Measurements from ENCODE around the gene JPH2.

Gene JPH2

DNA sequence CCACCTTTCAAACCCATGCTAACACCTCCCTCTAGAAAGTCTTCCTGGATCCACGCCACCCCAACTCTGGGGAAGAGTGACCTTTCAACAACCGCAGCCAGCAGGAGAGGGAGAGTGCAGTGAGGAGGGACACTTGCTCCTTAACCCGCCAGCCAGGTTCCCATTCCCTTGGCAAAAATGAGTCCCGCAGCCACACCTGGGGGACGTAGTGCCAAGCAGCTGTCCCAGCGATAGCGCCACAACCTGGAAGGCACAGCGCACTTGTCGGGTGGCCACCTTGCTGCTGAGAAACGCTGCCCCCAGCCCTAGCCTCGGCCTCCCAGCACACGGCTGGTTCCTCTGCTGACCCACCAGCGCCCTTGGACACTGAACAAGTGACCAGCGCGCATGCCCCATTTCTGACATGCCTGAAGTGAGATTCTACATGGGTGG, 119.3 kb downstream of the JPH2 start:
- Histone ChIP-seq H2AFZ (ENCODE audit: low read depth, low read length) (no peak overlapping the region), H3K4me2 (ENCODE audit: low read length) (no peak overlapping the region), H3K4me3 (ENCODE audit: low read length) (no peak overlapping the region), H3K27me3 (ENCODE audit: low read depth, low read length) (no peaks in the 10 kb centered on the region), H3K36me3 (replicated peaks; ENCODE audit: low read depth, low read length) (peaks cover 61% of the 10 kb centered on the region), H3K79me2 (ENCODE audit: low read length) (no peaks in the 10 kb centered on the region), H3K27ac (ENCODE audit: low read length) (no peak overlapping the region), H4K20me1 (ENCODE audit: insufficient read depth, low read length) (no peaks in the 10 kb centered on the region; the same call in 1 of the 2 replicates), H3K9ac (ENCODE audit: low read length) (no peak overlapping the region), H3K4me1 (ENCODE audit: low read length) (no peaks in the 10 kb centered on the region), H3K9me3 (ENCODE audit: insufficient read depth, low read length) (no peaks in the 10 kb centered on the region)
- TF ChIP-seq EZH2phosphoT487 (IDR thresholded peaks at IDR 0.05; ENCODE audit: low read depth), result no peak
- TF ChIP-seq, protein P1, sequence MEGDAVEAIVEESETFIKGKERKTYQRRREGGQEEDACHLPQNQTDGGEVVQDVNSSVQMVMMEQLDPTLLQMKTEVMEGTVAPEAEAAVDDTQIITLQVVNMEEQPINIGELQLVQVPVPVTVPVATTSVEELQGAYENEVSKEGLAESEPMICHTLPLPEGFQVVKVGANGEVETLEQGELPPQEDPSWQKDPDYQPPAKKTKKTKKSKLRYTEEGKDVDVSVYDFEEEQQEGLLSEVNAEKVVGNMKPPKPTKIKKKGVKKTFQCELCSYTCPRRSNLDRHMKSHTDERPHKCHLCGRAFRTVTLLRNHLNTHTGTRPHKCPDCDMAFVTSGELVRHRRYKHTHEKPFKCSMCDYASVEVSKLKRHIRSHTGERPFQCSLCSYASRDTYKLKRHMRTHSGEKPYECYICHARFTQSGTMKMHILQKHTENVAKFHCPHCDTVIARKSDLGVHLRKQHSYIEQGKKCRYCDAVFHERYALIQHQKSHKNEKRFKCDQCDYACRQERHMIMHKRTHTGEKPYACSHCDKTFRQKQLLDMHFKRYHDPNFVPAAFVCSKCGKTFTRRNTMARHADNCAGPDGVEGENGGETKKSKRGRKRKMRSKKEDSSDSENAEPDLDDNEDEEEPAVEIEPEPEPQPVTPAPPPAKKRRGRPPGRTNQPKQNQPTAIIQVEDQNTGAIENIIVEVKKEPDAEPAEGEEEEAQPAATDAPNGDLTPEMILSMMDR (IDR thresholded peaks at IDR 0.05; ENCODE audit: low read depth, low read length), result no peak

DNA sequence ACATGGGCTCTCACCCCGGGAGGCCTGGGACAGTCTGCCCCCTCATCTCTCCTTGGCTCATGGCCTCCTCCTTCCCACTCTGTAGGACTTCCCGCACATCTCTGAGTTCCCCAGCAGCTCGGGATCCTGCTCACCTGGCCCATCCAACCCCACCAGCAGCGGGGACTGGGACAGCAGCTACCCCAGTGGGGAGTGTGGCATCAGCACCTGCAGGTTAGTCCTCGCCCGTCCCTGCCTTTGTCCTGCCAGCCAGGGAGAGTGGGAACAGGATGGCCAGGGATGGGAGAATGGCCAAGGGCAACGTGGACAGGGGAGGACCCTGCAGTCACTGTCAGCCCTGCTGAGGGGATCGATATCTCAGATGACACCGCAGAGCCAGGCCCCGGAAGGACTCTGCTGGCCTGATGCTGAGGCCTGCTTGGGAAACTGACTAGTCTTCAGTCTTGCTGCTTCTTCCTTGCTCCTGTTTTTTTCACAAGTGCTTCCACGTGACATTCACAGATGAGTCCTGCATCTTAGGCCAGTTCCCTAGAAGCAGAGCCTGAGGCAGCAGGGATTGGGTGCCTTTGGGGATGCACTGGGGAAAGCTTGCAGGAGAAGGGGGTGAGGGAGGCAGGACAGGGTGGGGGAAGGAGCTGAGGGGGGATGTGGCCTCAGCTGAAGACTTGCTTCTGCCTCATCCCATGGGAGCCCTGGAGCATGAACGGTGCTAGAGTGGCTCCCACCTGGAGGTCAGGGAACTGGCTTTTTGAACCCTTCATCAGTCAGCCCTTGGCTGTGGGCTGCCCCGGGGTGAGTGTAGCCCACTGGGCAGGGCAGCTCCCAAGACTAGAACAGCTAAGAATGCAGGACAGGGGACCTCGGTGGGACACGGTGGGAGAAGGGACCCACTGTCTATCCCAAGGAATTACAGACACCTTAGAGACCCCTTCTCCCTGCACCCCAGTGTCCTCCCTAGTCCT, 120.1 kb downstream of the JPH2 start:
- H4K20me1 ChIP-seq (ENCODE audit: insufficient read depth, low read length), result no peaks in the 10 kb centered on the region; the same call in 1 of the 2 replicates
- H3K4me3 ChIP-seq (ENCODE audit: low read length), result no peak overlapping the region
- H3K27ac ChIP-seq (ENCODE audit: low read length), result no peak overlapping the region
- H3K9ac ChIP-seq (ENCODE audit: low read length), result no peak overlapping the region
- H2AFZ ChIP-seq (ENCODE audit: low read depth, low read length), result no peak overlapping the region
- H3K27me3 ChIP-seq (ENCODE audit: low read depth, low read length), result no peaks in the 10 kb centered on the region
- no peaks in the 10 kb centered on the region for H3K79me2 ChIP-seq (ENCODE audit: low read length)
- TF ChIP-seq, protein P1 (IDR thresholded peaks at IDR 0.05; ENCODE audit: low read depth, low read length), result no peak
- H3K36me3 ChIP-seq (replicated peaks; ENCODE audit: low read depth, low read length), result peaks cover 61% of the 10 kb centered on the region
- no peak overlapping the region for H3K4me2 ChIP-seq (ENCODE audit: low read length)
- no peaks in the 10 kb centered on the region for H3K4me1 ChIP-seq (ENCODE audit: low read length)
- H3K9me3 ChIP-seq (ENCODE audit: insufficient read depth, low read length), result no peaks in the 10 kb centered on the region

DNA sequence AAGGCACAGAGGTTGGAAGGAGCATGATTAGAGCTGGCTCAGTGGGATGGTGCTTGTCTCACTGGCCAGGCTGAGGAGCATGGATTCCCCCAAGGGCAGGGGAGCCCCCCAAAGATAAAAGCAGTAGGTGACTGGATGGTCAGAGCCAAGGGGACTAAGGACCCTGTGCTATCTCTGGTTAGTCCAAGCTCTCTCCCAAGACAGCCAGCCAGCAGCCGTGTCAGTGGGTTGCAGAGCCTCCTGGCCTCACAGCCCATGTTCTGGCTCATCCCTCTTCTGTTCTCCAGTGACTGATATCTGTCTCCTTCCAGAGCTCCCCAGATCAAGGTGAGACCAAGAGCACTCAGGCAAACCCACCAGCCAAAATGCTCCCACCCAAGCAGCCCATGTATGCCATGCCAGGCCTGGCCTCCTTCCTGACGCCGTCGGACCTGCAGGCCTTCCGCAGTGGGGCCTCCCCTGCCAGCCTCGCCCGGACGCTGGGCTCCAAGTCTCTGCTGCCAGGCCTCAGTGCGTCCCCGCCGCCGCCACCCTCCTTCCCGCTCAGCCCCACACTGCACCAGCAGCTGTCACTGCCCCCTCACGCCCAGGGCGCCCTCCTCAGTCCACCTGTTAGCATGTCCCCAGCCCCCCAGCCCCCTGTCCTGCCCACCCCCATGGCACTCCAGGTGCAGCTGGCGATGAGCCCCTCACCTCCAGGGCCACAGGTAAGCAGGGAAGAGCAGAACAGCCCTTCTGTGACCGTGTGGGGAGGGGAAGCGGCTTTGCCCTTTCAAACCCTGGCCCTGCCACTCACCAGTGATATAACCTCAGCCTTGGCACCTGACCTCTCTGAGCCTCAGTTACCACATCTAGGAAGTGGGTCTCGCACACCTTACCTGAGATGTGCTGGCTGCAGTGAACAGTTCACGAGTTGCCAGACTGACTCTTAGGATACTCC, 121.3 kb downstream of the JPH2 start:
- no peak for TF ChIP-seq EZH2phosphoT487 (IDR thresholded peaks at IDR 0.05; ENCODE audit: low read depth)
- TF ChIP-seq, protein P1 (IDR thresholded peaks at IDR 0.05; ENCODE audit: low read depth, low read length), result no peak
- H3K4me3 ChIP-seq (ENCODE audit: low read length), result no peak overlapping the region
- no peaks in the 10 kb centered on the region for H3K27me3 ChIP-seq (ENCODE audit: low read depth, low read length)
- no peak overlapping the region for H3K27ac ChIP-seq (ENCODE audit: low read length)
- peaks cover 57% of the 10 kb centered on the region for H3K36me3 ChIP-seq (replicated peaks; ENCODE audit: low read depth, low read length)
- H3K4me1 ChIP-seq (ENCODE audit: low read length), result no peaks in the 10 kb centered on the region
- H3K4me2 ChIP-seq (ENCODE audit: low read length), result no peak overlapping the region
- no peak overlapping the region for H3K9ac ChIP-seq (ENCODE audit: low read length)
- no peaks in the 10 kb centered on the region for H3K79me2 ChIP-seq (ENCODE audit: low read length)
- no peaks in the 10 kb centered on the region for H3K9me3 ChIP-seq (ENCODE audit: insufficient read depth, low read length)
- H2AFZ ChIP-seq (ENCODE audit: low read depth, low read length), result no peak overlapping the region
- no peaks in the 10 kb centered on the region; the same call in 1 of the 2 replicates for H4K20me1 ChIP-seq (ENCODE audit: insufficient read depth, low read length)

Measured in OCI-LY3 (cell line).